CMK (cell line): Measurements from ENCODE around the gene LMOD3.

Experiments used
- DNase-seq: peaks from one replicate; pipeline ENCODE4 v3.0.0-alpha.2; 2010; ENCODE audit warnings: low read depth

The LMOD3 gene

GRCh38 chr3:69121950-69122349, 445 bp downstream of the LMOD3 start:
- no peak for DNase-seq

GRCh38 chr3:69121513-69121912, 882 bp downstream of the LMOD3 start:
- no peak for DNase-seq

- no peak for DNase-seq
Measured at GRCh38 chr3:69120879-69121464, 1.4 kb downstream of the LMOD3 start.

- no peak for DNase-seq
Measured at GRCh38 chr3:69119681-69120080, 2.7 kb downstream of the LMOD3 start.

- DNase-seq: no peak
Measured at GRCh38 chr3:69119138-69119537, 3.3 kb downstream of the LMOD3 start.

GRCh38 chr3:69118555-69118954, 3.8 kb downstream of the LMOD3 start:
- no peak for DNase-seq

GRCh38 chr3:69116897-69117296, 5.5 kb downstream of the LMOD3 start:
- DNase-seq: no peak

- no peak for DNase-seq
Measured at GRCh38 chr3:69116162-69116561, 6.2 kb downstream of the LMOD3 start.

- no peak for DNase-seq
Measured at GRCh38 chr3:69115731-69116130, 6.7 kb downstream of the LMOD3 start.

- no peak for DNase-seq
Measured at GRCh38 chr3:69113536-69113935, 8.9 kb downstream of the LMOD3 start.

GRCh38 chr3:69110941-69111546, 11.4 kb downstream of the LMOD3 start:
- no peak for DNase-seq

GRCh38 chr3:69108811-69109210, 13.6 kb downstream of the LMOD3 start:
- no peak for DNase-seq

GRCh38 chr3:69107841-69108240, 14.6 kb downstream of the LMOD3 start:
- DNase-seq: no peak

- DNase-seq: no peak
Measured at GRCh38 chr3:69105320-69105719, 17.1 kb downstream of the LMOD3 start.

GRCh38 chr3:69104586-69104985, 17.8 kb downstream of the LMOD3 start:
- DNase-seq: no peak

- DNase-seq: no peak
Measured at GRCh38 chr3:69103123-69103522, 19.3 kb downstream of the LMOD3 start.

GRCh38 chr3:69102384-69102783, 20.0 kb downstream of the LMOD3 start:
- DNase-seq: no peak

GRCh38 chr3:69099576-69099975, 22.8 kb downstream of the LMOD3 start:
- DNase-seq: no peak

GRCh38 chr3:69097407-69098086, 24.8 kb downstream of the LMOD3 start:
- no peak for DNase-seq

- DNase-seq: no peak
Measured at GRCh38 chr3:69096299-69096698, 26.1 kb downstream of the LMOD3 start.

- no peak for DNase-seq
Measured at GRCh38 chr3:69095636-69096035, 26.8 kb downstream of the LMOD3 start.

- DNase-seq: no peak
Measured at GRCh38 chr3:69094467-69095205, 27.8 kb downstream of the LMOD3 start.

- DNase-seq: no peak
Measured at GRCh38 chr3:69092030-69092516, 30.3 kb downstream of the LMOD3 start.
